ENCODE data around the gene ABCC2. TPM values are rescaled to one million over a fixed set of nuclear protein-coding genes. Genes with fewer than 3 reads are reported as not detected.

The ABCC2 gene
- total and polyA plus RNA-seq, 4 donors: 0.44 to 0.68 (median 0.58) TPM

DNA sequence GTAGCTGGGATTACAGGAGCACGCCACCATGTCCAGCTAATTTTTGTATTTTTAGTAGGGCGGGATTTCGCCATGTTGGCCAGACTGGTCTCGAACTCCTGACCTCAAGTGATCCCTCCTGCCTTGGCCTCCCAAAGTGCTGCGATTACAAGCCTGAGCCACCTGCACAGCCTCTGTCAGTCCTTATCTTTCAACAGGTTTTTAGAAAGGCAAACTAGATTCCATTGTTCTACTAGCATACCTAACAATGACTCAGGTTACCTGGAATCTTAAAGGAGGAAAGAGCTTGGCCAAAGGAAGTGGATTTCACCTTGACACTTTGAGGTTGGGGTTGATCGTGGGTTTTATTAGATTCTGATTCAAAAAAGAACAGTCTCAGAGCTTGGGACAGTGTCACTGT is 3.2 kb downstream of the ABCC2 start:
- no peaks in the 10 kb centered on the region for H3K27me3 ChIP-seq (ENCODE audit: control insufficient read depth, insufficient read depth, low read length)
- DNase-seq (ENCODE audit: low read depth in 4 of 6, low spot score in 6 of 6): no peak
- no peak overlapping the region for H3K4me3 ChIP-seq (ENCODE audit: low read depth, low read length)
- no peaks in the 10 kb centered on the region for H3K9me3 ChIP-seq (ENCODE audit: control insufficient read depth, insufficient read depth, low read length)
- 93% methylated on average over 5 of the region's 6 CpGs for WGBS (ENCODE audit: insufficient coverage)
- no peak overlapping the region for H3K27ac ChIP-seq (ENCODE audit: low read depth, low read length)
- H3K36me3 ChIP-seq (ENCODE audit: control insufficient read depth, insufficient read depth, low read length): no peaks in the 10 kb centered on the region
- H3K4me1 ChIP-seq (ENCODE audit: control insufficient read depth, insufficient read depth, low read length): no peaks in the 10 kb centered on the region

GRCh38 chr10:99787311-99787710 is 4.9 kb downstream of the ABCC2 start:
- no peaks in the 10 kb centered on the region for H3K9me3 ChIP-seq (ENCODE audit: control insufficient read depth, insufficient read depth, low read length)
- no peaks in the 10 kb centered on the region for H3K4me1 ChIP-seq (ENCODE audit: control insufficient read depth, insufficient read depth, low read length)
- no peak overlapping the region for H3K27ac ChIP-seq (ENCODE audit: low read depth, low read length)
- no peaks in the 10 kb centered on the region for H3K36me3 ChIP-seq (ENCODE audit: control insufficient read depth, insufficient read depth, low read length)
- no peak overlapping the region for H3K4me3 ChIP-seq (ENCODE audit: low read depth, low read length)
- DNase-seq (ENCODE audit: low read depth in 4 of 6, low spot score in 6 of 6): peak in 1 of 6 donors; percentile 17
- H3K27me3 ChIP-seq (ENCODE audit: control insufficient read depth, insufficient read depth, low read length): no peaks in the 10 kb centered on the region
- WGBS (ENCODE audit: insufficient coverage): 47% methylated on average over 3 of the region's 5 CpGs

DNA sequence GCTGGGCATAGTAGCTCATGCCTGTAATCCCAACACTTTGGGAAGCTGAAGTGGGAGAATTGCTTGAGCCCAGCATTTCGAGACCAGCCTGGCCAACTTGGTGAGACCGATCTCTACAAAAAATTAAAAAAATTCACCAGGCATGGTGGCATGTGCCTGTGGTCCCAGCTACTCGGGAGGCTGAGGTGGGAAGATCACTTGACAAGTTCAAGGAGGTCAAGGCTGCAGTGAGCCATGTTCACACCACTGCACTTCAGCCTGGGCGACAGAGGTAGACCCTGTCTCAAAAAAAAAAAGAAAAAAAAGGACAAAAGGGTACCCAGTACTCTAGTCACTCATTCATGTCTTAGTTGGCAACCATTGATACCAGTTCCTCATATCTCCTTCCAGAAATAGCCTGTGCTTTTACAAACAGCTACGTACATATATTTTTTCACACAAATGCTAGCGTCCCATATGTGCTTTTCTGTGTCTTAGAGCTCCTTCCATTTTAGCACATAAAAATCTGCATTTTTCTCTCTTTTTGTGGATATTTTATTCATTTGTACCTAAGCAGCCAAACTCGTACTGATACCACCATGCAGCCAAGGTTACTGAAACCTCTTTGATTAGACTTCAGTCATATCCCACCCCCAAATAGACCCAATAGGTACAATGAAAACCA is 5.5 kb downstream of the ABCC2 start:
- DNase-seq (ENCODE audit: low read depth in 4 of 6, low spot score in 6 of 6): peak in 1 of 6 donors; percentile 56
- H3K27ac ChIP-seq (ENCODE audit: low read depth, low read length): no peak overlapping the region
- H3K27me3 ChIP-seq (ENCODE audit: control insufficient read depth, insufficient read depth, low read length): no peaks in the 10 kb centered on the region
- no peaks in the 10 kb centered on the region for H3K4me1 ChIP-seq (ENCODE audit: control insufficient read depth, insufficient read depth, low read length)
- no peak overlapping the region for H3K4me3 ChIP-seq (ENCODE audit: low read depth, low read length)
- H3K36me3 ChIP-seq (ENCODE audit: control insufficient read depth, insufficient read depth, low read length): no peaks in the 10 kb centered on the region
- no peaks in the 10 kb centered on the region for H3K9me3 ChIP-seq (ENCODE audit: control insufficient read depth, insufficient read depth, low read length)
- WGBS (ENCODE audit: insufficient coverage): 84% methylated on average over 4 of the region's 7 CpGs

GRCh38 chr10:99788598-99789256 is 6.3 kb downstream of the ABCC2 start:
- no peak overlapping the region for H3K27ac ChIP-seq (ENCODE audit: low read depth, low read length)
- 100% methylated on average over 2 of the region's 6 CpGs for WGBS (ENCODE audit: insufficient coverage)
- peak in 1 of 6 donors; percentile 58 for DNase-seq (ENCODE audit: low read depth in 4 of 6, low spot score in 6 of 6)
- H3K9me3 ChIP-seq (ENCODE audit: control insufficient read depth, insufficient read depth, low read length): no peaks in the 10 kb centered on the region
- no peaks in the 10 kb centered on the region for H3K4me1 ChIP-seq (ENCODE audit: control insufficient read depth, insufficient read depth, low read length)
- H3K36me3 ChIP-seq (ENCODE audit: control insufficient read depth, insufficient read depth, low read length): no peaks in the 10 kb centered on the region
- no peak overlapping the region for H3K4me3 ChIP-seq (ENCODE audit: low read depth, low read length)
- no peaks in the 10 kb centered on the region for H3K27me3 ChIP-seq (ENCODE audit: control insufficient read depth, insufficient read depth, low read length)

DNA sequence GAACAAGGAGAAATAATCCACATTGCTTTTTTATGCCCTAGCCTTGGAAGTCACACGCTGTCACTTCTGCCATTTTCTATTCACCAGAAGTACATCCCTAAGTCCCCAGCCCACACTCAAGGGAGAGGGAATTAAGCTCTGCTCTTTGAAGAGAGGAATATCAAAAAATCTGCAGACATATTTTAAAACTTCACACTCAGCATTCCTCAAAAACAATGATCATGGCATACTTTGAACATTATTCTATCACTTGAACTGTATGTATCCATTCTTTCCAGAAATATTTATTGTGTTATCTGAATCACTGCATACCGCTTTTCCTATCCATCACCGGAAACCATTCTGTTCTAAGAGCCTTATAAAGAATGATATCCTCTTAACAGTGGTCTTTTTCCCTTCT is 9.4 kb downstream of the ABCC2 start:
- H3K9me3 ChIP-seq (ENCODE audit: control insufficient read depth, insufficient read depth, low read length): no peaks in the 10 kb centered on the region
- no peaks in the 10 kb centered on the region for H3K27me3 ChIP-seq (ENCODE audit: control insufficient read depth, insufficient read depth, low read length)
- H3K27ac ChIP-seq (ENCODE audit: low read depth, low read length): no peak overlapping the region
- WGBS (ENCODE audit: insufficient coverage): no CpG with 5 or more reads among the region's 3 CpGs
- H3K36me3 ChIP-seq (ENCODE audit: control insufficient read depth, insufficient read depth, low read length): no peaks in the 10 kb centered on the region
- H3K4me1 ChIP-seq (ENCODE audit: control insufficient read depth, insufficient read depth, low read length): no peaks in the 10 kb centered on the region
- DNase-seq (ENCODE audit: low read depth in 4 of 6, low spot score in 6 of 6): no peak
- H3K4me3 ChIP-seq (ENCODE audit: low read depth, low read length): no peak overlapping the region

DNA sequence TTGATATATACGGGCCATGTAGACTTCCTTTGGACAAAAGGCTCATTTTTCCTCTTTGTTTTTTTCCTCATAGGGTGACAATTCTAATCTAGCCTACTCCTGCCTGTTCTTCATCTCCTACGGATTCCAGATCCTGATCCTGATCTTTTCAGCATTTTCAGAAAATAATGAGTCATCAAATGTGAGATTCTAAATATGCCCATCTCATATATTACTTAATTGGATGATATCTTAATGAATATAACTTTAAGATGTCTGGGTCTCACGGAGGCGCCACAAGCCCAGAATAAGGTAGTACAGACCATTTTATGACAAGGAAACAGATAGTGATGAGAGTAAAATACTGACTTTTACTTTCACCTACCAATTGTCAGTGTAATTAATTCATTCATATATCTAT is 11.4 kb downstream of the ABCC2 start:
- Histone ChIP-seq H3K27ac (ENCODE audit: low read depth, low read length) (no peak overlapping the region), H3K4me1 (ENCODE audit: control insufficient read depth, insufficient read depth, low read length) (no peaks in the 10 kb centered on the region), H3K36me3 (ENCODE audit: control insufficient read depth, insufficient read depth, low read length) (no peaks in the 10 kb centered on the region), H3K27me3 (ENCODE audit: control insufficient read depth, insufficient read depth, low read length) (no peaks in the 10 kb centered on the region), H3K4me3 (ENCODE audit: low read depth, low read length) (no peak overlapping the region), H3K9me3 (ENCODE audit: control insufficient read depth, insufficient read depth, low read length) (no peaks in the 10 kb centered on the region)
- no peak for DNase-seq (ENCODE audit: low read depth in 4 of 6, low spot score in 6 of 6)
- 67% methylated on average over 1 of the region's 4 CpGs for WGBS (ENCODE audit: insufficient coverage)

DNA sequence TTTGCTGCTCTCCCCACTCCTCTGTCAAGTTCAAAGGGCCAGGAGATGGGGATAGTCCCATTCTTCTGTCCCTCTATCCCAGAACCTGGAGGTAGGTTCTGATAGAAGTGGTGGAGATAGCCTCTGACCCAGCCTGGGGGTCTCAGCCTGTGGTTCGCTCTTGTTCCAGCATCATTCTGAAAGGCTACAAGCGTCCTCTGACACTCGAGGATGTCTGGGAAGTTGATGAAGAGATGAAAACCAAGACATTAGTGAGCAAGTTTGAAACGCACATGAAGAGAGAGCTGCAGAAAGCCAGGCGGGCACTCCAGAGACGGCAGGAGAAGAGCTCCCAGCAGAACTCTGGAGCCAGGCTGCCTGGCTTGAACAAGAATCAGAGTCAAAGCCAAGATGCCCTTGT is 14.5 kb downstream of the ABCC2 start:
- 94% methylated on average over 6 of the region's 6 CpGs for WGBS (ENCODE audit: insufficient coverage)
- no peaks in the 10 kb centered on the region for H3K27me3 ChIP-seq (ENCODE audit: control insufficient read depth, insufficient read depth, low read length)
- no peaks in the 10 kb centered on the region for H3K9me3 ChIP-seq (ENCODE audit: control insufficient read depth, insufficient read depth, low read length)
- H3K4me1 ChIP-seq (ENCODE audit: control insufficient read depth, insufficient read depth, low read length): no peaks in the 10 kb centered on the region
- no peak overlapping the region for H3K27ac ChIP-seq (ENCODE audit: low read depth, low read length)
- no peak overlapping the region for H3K4me3 ChIP-seq (ENCODE audit: low read depth, low read length)
- H3K36me3 ChIP-seq (ENCODE audit: control insufficient read depth, insufficient read depth, low read length): no peaks in the 10 kb centered on the region
- no peak for DNase-seq (ENCODE audit: low read depth in 4 of 6, low spot score in 6 of 6)

- H3K27ac ChIP-seq (ENCODE audit: low read depth, low read length): no peak overlapping the region
- H3K9me3 ChIP-seq (ENCODE audit: control insufficient read depth, insufficient read depth, low read length): no peaks in the 10 kb centered on the region
- H3K4me3 ChIP-seq (ENCODE audit: low read depth, low read length): no peak overlapping the region
- no peaks in the 10 kb centered on the region for H3K36me3 ChIP-seq (ENCODE audit: control insufficient read depth, insufficient read depth, low read length)
- WGBS (ENCODE audit: insufficient coverage): 85% methylated on average over 4 of the region's 4 CpGs
- H3K4me1 ChIP-seq (ENCODE audit: control insufficient read depth, insufficient read depth, low read length): no peaks in the 10 kb centered on the region
- H3K27me3 ChIP-seq (ENCODE audit: control insufficient read depth, insufficient read depth, low read length): no peaks in the 10 kb centered on the region
- DNase-seq (ENCODE audit: low read depth in 4 of 6, low spot score in 6 of 6): no peak
These were observed 15.6 kb downstream of the ABCC2 start for GRCh38 chr10:99798031-99798430.

DNA sequence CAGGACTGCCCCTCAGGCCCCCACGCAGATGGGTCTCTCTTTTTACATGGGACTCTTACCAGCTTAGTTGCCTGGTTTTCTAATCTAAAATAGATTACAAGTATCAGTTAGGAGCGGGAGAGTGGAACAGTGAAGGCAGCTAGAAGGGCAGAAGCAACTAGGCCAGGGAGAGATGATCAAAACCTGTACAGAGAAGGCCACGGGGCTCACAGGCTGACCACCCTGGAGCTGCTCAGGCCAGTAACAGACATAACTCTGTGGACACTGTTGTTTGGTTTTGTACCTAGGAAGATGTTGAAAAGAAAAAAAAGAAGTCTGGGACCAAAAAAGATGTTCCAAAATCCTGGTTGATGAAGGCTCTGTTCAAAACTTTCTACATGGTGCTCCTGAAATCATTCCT is 16.5 kb downstream of the ABCC2 start:
- Histone ChIP-seq H3K4me3 (ENCODE audit: low read depth, low read length) (no peak overlapping the region), H3K4me1 (ENCODE audit: control insufficient read depth, insufficient read depth, low read length) (no peaks in the 10 kb centered on the region), H3K36me3 (ENCODE audit: control insufficient read depth, insufficient read depth, low read length) (no peaks in the 10 kb centered on the region), H3K27ac (ENCODE audit: low read depth, low read length) (no peak overlapping the region), H3K9me3 (ENCODE audit: control insufficient read depth, insufficient read depth, low read length) (no peaks in the 10 kb centered on the region), H3K27me3 (ENCODE audit: control insufficient read depth, insufficient read depth, low read length) (no peaks in the 10 kb centered on the region)
- DNase-seq (ENCODE audit: low read depth in 4 of 6, low spot score in 6 of 6): no peak
- WGBS (ENCODE audit: insufficient coverage): 100% methylated on average over 1 of the region's 3 CpGs

GRCh38 chr10:99799613-99800012 is 17.2 kb downstream of the ABCC2 start:
- Histone ChIP-seq H3K4me3 (ENCODE audit: low read depth, low read length) (no peak overlapping the region), H3K27ac (ENCODE audit: low read depth, low read length) (no peak overlapping the region), H3K27me3 (ENCODE audit: control insufficient read depth, insufficient read depth, low read length) (no peaks in the 10 kb centered on the region), H3K36me3 (ENCODE audit: control insufficient read depth, insufficient read depth, low read length) (no peaks in the 10 kb centered on the region), H3K4me1 (ENCODE audit: control insufficient read depth, insufficient read depth, low read length) (no peaks in the 10 kb centered on the region), H3K9me3 (ENCODE audit: control insufficient read depth, insufficient read depth, low read length) (no peaks in the 10 kb centered on the region)
- WGBS (ENCODE audit: insufficient coverage): 91% methylated on average over 4 of the region's 4 CpGs
- DNase-seq (ENCODE audit: low read depth in 4 of 6, low spot score in 6 of 6): no peak
